Mesothelial cell of epicardium (in vitro differentiated cells): ENCODE measurements around the gene GYS1. TPM values are rescaled to one million over a fixed set of nuclear protein-coding genes. Genes with fewer than 3 reads are reported as not detected.
"Not testable (repeated sequence)": the region's sequence is repeated elsewhere in the genome, so short reads cannot be mapped to it uniquely, and the experiment has no call there.

Experiments
- DNase-seq, 2 experiments: peaks; one replicate each; pipeline ENCODE4 v3.0.0; 2021; ENCODE audit warnings: low spot score in 2 of 2; ENCODE audit not compliant: unreplicated experiment in 2 of 2
- H3K27ac Mint-ChIP-seq: 2 replicates; pipeline ENCODE4 v1.8.0; 2021; ENCODE audit warnings: mixed read lengths
- H3K27me3 Mint-ChIP-seq: 2 replicates; pipeline ENCODE4 v1.8.0; 2021; ENCODE audit warnings: low read depth, mixed read lengths
- H3K36me3 Mint-ChIP-seq: 2 replicates; pipeline ENCODE4 v1.8.0; 2021; ENCODE audit warnings: mixed read lengths
- H3K4me1 Mint-ChIP-seq: 2 replicates; pipeline ENCODE4 v1.8.0; 2021; ENCODE audit warnings: mixed read lengths
- H3K4me3 Mint-ChIP-seq: 2 replicates; pipeline ENCODE4 v1.8.0; 2021; ENCODE audit warnings: mild to moderate bottlenecking, moderate library complexity, mixed read lengths
- H3K9me3 Mint-ChIP-seq: 2 replicates; pipeline ENCODE4 v1.8.0; 2021; ENCODE audit warnings: mixed read lengths
- total RNA-seq: library from RNA; stranded (reverse); gene quantifications from 3 replicates; pipeline ENCODE4 v1.2.1, GENCODE V29; 2021
- TF ChIP-seq, protein P1 (sequence below): fragments of 200-600 bp; sonication (generic); IDR thresholded peaks from one replicate; pipeline ENCODE4 v1.5.0; 2021; ENCODE audit warnings: antibody characterized with exemption; ENCODE audit not compliant: unreplicated experiment

Gene GYS1
- total RNA-seq, 1 donor from 2014 or later: 58.8 TPM

DNA sequence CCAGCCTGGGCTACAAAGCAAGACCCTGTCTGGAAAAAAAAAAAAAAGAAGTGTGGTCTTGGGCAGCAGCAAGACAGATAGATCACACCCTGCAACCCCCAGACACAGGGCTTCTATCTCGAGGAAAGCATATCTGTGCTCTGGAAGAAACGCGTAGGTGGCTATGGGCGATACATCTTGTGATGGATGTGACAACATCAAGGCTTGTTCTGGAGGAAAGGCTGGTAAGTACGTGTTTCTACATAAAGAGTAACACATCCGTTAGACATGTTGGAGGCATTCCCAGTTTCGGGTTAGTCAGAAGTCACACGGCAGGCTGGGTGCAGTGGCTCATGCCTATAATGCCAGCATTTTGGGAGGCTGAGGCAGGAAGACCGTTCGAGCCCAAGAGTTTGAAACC lies 66.2 kb downstream of the GYS1 start:
- H3K4me3 Mint-ChIP-seq: no peak overlapping the region
- H3K36me3 Mint-ChIP-seq: peaks cover 9% of the 10 kb centered on the region
- TF ChIP-seq, protein P1, sequence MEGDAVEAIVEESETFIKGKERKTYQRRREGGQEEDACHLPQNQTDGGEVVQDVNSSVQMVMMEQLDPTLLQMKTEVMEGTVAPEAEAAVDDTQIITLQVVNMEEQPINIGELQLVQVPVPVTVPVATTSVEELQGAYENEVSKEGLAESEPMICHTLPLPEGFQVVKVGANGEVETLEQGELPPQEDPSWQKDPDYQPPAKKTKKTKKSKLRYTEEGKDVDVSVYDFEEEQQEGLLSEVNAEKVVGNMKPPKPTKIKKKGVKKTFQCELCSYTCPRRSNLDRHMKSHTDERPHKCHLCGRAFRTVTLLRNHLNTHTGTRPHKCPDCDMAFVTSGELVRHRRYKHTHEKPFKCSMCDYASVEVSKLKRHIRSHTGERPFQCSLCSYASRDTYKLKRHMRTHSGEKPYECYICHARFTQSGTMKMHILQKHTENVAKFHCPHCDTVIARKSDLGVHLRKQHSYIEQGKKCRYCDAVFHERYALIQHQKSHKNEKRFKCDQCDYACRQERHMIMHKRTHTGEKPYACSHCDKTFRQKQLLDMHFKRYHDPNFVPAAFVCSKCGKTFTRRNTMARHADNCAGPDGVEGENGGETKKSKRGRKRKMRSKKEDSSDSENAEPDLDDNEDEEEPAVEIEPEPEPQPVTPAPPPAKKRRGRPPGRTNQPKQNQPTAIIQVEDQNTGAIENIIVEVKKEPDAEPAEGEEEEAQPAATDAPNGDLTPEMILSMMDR: no peak
- H3K4me1 Mint-ChIP-seq: peaks cover 8% of the 10 kb centered on the region
- DNase-seq: peak in 1 of 2 experiments; percentile 47
- peak overlapping the region; percentile 91 for H3K27ac Mint-ChIP-seq
- no peaks in the 10 kb centered on the region for H3K9me3 Mint-ChIP-seq
- peaks cover under 1% of the 10 kb centered on the region for H3K27me3 Mint-ChIP-seq

DNA sequence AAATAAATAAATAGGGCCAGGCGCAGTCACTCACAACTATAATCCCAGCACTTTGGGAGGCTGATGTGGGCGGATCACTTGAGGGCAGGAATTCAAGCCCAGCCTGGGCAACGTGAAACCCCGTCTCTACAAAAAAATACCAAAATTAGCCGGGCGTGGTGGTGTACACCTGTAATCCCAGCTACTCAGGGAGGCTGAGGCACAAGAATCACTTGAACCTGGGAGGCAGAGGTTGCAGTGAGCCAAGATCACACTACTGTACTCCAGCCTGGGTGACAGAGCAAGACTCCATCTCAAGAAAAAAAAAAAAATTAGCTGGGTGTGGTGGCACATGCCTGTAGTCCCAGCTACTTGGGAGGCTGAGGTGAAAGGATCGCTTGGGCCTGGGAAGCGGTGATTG lies 67.2 kb downstream of the GYS1 start:
- H3K36me3 Mint-ChIP-seq: peaks cover 12% of the 10 kb centered on the region
- not testable (repeated sequence) for H3K27ac Mint-ChIP-seq, H3K4me3 Mint-ChIP-seq, H3K27me3 Mint-ChIP-seq, H3K4me1 Mint-ChIP-seq, H3K9me3 Mint-ChIP-seq, DNase-seq

DNA sequence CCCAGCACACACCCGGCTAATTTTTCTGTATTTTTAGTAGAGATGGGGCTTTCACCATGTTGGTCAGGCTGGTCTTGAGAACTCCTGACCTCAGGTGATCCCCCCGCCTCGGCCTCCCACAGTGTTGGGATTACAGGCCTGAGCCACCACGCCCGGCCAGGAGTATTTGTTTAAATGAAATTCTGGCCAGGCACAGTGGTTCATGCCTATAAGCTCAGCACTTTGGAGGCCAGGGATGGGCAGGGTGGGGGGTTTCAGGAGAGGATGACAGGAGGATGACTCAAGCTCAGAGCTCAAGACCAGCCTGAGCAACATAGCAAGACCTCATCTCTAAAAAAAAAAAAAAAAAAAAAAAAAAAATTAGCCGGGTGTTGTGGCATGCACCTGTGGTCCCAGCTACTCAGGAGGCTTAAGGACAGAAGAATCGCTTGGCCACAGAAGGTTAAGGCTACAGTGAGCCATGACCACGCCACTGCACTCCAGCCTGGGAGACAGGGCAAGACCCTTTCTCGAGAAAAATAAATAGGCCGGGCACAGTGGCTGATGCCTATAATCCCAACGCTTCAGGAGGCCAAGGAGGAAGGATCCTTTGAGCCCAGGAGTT lies 67.8 kb downstream of the GYS1 start:
- H3K27ac Mint-ChIP-seq: no peak overlapping the region
- no peaks in the 10 kb centered on the region for H3K9me3 Mint-ChIP-seq
- TF ChIP-seq, protein P1: no peak
- no peak overlapping the region for H3K4me3 Mint-ChIP-seq
- peaks cover 12% of the 10 kb centered on the region for H3K36me3 Mint-ChIP-seq
- no peaks in the 10 kb centered on the region for H3K27me3 Mint-ChIP-seq
- H3K4me1 Mint-ChIP-seq: peaks cover 8% of the 10 kb centered on the region
- no peak for DNase-seq

DNA sequence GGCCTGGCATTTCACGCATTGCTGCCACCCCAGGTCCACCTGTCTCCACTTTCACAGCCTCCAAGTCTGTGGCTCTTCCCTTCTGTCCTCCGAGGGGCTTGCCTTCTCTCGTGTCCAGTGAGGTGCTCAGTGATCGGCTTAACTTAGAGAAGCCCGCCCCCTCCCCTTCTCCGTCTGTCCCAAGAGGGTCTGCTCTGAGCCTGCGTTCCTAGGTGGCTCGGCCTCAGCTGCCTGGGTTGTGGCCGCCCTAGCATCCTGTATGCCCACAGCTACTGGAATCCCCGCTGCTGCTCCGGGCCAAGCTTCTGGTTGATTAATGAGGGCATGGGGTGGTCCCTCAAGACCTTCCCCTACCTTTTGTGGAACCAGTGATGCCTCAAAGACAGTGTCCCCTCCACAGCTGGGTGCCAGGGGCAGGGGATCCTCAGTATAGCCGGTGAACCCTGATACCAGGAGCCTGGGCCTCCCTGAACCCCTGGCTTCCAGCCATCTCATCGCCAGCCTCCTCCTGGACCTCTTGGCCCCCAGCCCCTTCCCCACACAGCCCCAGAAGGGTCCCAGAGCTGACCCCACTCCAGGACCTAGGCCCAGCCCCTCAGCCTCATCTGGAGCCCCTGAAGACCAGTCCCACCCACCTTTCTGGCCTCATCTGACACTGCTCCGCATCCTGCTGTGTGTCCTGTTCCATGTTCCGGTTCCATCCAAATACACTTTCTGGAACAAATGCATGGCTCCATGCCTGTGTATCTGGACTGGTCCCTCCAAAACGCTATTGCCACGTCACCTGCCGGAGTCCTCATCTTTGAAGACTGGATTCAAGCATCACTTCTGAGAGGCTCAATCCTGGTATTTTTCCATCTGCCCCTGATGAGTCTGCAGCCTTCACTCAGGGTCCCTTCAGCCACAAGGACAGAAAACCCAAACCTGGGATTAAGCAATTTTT lies 70.3 kb downstream of the GYS1 start:
- no peak for DNase-seq
- TF ChIP-seq, protein P1: no peak
- H3K27ac Mint-ChIP-seq: no peak overlapping the region
- H3K4me3 Mint-ChIP-seq: no peak overlapping the region
- no peaks in the 10 kb centered on the region for H3K27me3 Mint-ChIP-seq
- peaks cover 18% of the 10 kb centered on the region for H3K36me3 Mint-ChIP-seq
- no peaks in the 10 kb centered on the region for H3K9me3 Mint-ChIP-seq
- peaks cover 8% of the 10 kb centered on the region for H3K4me1 Mint-ChIP-seq

DNA sequence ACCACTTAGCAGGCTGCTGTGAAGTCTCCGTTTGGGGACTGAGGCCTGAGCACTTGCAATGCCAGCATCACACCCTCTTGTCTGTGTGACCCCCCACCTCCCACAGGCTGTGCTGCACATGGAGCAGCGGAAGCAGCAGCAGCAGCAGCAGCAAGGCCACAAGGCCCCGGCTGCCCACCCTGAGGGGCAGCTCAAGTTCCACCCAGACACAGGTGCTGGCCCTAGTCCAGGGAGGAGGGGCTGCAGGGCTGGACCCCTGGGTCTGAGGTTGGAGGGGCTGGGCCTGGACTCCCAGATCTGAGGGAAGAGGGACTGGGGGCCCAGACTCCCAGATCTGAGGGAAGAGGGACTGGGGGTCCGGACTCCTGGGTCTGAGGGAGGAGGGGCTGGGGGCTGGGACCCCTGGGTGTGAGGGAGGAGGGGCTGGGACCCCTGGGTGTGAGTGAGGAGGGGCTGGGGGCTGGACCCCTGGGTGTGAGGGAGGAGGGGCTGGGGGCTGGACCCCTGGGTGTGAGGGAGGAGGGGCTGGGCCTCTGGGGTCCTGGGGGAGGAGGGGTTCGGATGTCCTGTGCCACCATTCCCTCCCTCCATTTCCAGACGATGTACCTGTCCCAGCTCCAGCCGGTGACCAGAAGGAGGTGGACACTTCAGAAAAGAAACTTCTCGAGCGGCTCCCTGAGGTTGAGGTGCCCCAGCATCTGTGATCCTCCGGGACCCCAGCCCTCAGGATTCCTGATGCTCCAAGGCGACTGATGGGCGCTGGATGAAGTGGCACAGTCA lies 71.2 kb downstream of the GYS1 start:
- no peak for DNase-seq
- peaks cover 18% of the 10 kb centered on the region for H3K36me3 Mint-ChIP-seq
- no peak overlapping the region for H3K27ac Mint-ChIP-seq
- H3K9me3 Mint-ChIP-seq: no peaks in the 10 kb centered on the region
- peaks cover 6% of the 10 kb centered on the region for H3K4me1 Mint-ChIP-seq
- TF ChIP-seq, protein P1: no peak
- no peaks in the 10 kb centered on the region for H3K27me3 Mint-ChIP-seq
- H3K4me3 Mint-ChIP-seq: no peak overlapping the region
